Osteocyte (in vitro differentiated cells): ENCODE results near the gene MND1. TPM values are rescaled to one million over a fixed set of nuclear protein-coding genes. Genes with fewer than 3 reads are reported as not detected.

Source experiments
- DNase-seq: peaks from one replicate; pipeline ENCODE4 v3.0.0; 2021; ENCODE audit warnings: mixed read lengths; ENCODE audit not compliant: unreplicated experiment; ENCODE audit errors: extremely low spot score
- H3K27ac Mint-ChIP-seq: one replicate; pipeline ENCODE4 v1.8.0; 2021; ENCODE audit warnings: mild to moderate bottlenecking, mixed read lengths; ENCODE audit not compliant: unreplicated experiment
- H3K27me3 Mint-ChIP-seq: one replicate; pipeline ENCODE4 v1.8.0; 2021; ENCODE audit warnings: mixed read lengths; ENCODE audit not compliant: unreplicated experiment
- H3K36me3 Mint-ChIP-seq: one replicate; pipeline ENCODE4 v1.8.0; 2021; ENCODE audit warnings: mixed read lengths; ENCODE audit not compliant: unreplicated experiment
- H3K4me1 Mint-ChIP-seq: one replicate; pipeline ENCODE4 v1.8.0; 2021; ENCODE audit warnings: mixed read lengths; ENCODE audit not compliant: unreplicated experiment
- H3K4me3 Mint-ChIP-seq: one replicate; pipeline ENCODE4 v1.8.0; 2021; ENCODE audit warnings: mild to moderate bottlenecking, moderate library complexity, mixed read lengths; ENCODE audit not compliant: unreplicated experiment
- H3K9me3 Mint-ChIP-seq: one replicate; pipeline ENCODE4 v1.8.0; 2021; ENCODE audit warnings: mixed read lengths; ENCODE audit not compliant: unreplicated experiment
- CTCF ChIP-seq: fragments of 200-600 bp; sonication (generic); IDR thresholded peaks from 2 replicates; pipeline ENCODE4 v1.5.0; 2021; ENCODE audit warnings: antibody characterized with exemption, mild to moderate bottlenecking, moderate library complexity
- total RNA-seq: library from RNA; stranded (reverse); gene quantifications from 2 replicates; pipeline ENCODE4 v1.2.1, GENCODE V29; 2021

MND1 gene
- total RNA-seq, 1 donor from 2014 or later: 0.91 TPM

- no peaks in the 10 kb centered on the region for H3K4me1 Mint-ChIP-seq
- no peak for TF ChIP-seq CTCF
- no peak overlapping the region for H3K4me3 Mint-ChIP-seq
- H3K36me3 Mint-ChIP-seq: peaks cover 24% of the 10 kb centered on the region
- no peaks in the 10 kb centered on the region for H3K9me3 Mint-ChIP-seq
- H3K27me3 Mint-ChIP-seq: no peaks in the 10 kb centered on the region
- no peak for DNase-seq
- no peak overlapping the region for H3K27ac Mint-ChIP-seq
These were observed 18.9 kb upstream of the MND1 start for GRCh38 chr4:153325558-153325957.

GRCh38 chr4:153326513-153326912 is 18.0 kb upstream of the MND1 start:
- Mint-ChIP-seq H3K36me3 (peaks cover 24% of the 10 kb centered on the region), H3K4me3 (no peak overlapping the region), H3K4me1 (no peaks in the 10 kb centered on the region), H3K27ac (no peak overlapping the region), H3K27me3 (no peaks in the 10 kb centered on the region), H3K9me3 (no peaks in the 10 kb centered on the region)
- no peak for TF ChIP-seq CTCF
- DNase-seq: no peak

- Mint-ChIP-seq H3K4me3 (no peak overlapping the region), H3K36me3 (peaks cover 31% of the 10 kb centered on the region), H3K27me3 (no peaks in the 10 kb centered on the region), H3K4me1 (no peaks in the 10 kb centered on the region), H3K9me3 (no peaks in the 10 kb centered on the region), H3K27ac (no peak overlapping the region)
- no peak for TF ChIP-seq CTCF
- no peak for DNase-seq
These were observed 17.2 kb upstream of the MND1 start for GRCh38 chr4:153327247-153327646.

GRCh38 chr4:153332936-153333335 is 11.6 kb upstream of the MND1 start:
- H3K27ac Mint-ChIP-seq: no peak overlapping the region
- no peaks in the 10 kb centered on the region for H3K4me1 Mint-ChIP-seq
- TF ChIP-seq CTCF: no peak
- no peak for DNase-seq
- peaks cover 37% of the 10 kb centered on the region for H3K36me3 Mint-ChIP-seq
- H3K4me3 Mint-ChIP-seq: no peak overlapping the region
- no peaks in the 10 kb centered on the region for H3K27me3 Mint-ChIP-seq
- no peaks in the 10 kb centered on the region for H3K9me3 Mint-ChIP-seq

- H3K36me3 Mint-ChIP-seq: peaks cover 37% of the 10 kb centered on the region
- no peaks in the 10 kb centered on the region for H3K9me3 Mint-ChIP-seq
- no peak for TF ChIP-seq CTCF
- no peaks in the 10 kb centered on the region for H3K4me1 Mint-ChIP-seq
- H3K27me3 Mint-ChIP-seq: no peaks in the 10 kb centered on the region
- no peak overlapping the region for H3K27ac Mint-ChIP-seq
- DNase-seq: no peak
- H3K4me3 Mint-ChIP-seq: no peak overlapping the region
These were observed 10.6 kb upstream of the MND1 start for GRCh38 chr4:153333874-153334273.
